ENCODE data around the gene RAB4B. TPM values are rescaled to one million over a fixed set of nuclear protein-coding genes. Genes with fewer than 3 reads are reported as not detected.

RAB4B gene, protein sequence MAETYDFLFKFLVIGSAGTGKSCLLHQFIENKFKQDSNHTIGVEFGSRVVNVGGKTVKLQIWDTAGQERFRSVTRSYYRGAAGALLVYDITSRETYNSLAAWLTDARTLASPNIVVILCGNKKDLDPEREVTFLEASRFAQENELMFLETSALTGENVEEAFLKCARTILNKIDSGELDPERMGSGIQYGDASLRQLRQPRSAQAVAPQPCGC
- 10.0 and 12.9 TPM in 2 replicates for total RNA-seq

DNA sequence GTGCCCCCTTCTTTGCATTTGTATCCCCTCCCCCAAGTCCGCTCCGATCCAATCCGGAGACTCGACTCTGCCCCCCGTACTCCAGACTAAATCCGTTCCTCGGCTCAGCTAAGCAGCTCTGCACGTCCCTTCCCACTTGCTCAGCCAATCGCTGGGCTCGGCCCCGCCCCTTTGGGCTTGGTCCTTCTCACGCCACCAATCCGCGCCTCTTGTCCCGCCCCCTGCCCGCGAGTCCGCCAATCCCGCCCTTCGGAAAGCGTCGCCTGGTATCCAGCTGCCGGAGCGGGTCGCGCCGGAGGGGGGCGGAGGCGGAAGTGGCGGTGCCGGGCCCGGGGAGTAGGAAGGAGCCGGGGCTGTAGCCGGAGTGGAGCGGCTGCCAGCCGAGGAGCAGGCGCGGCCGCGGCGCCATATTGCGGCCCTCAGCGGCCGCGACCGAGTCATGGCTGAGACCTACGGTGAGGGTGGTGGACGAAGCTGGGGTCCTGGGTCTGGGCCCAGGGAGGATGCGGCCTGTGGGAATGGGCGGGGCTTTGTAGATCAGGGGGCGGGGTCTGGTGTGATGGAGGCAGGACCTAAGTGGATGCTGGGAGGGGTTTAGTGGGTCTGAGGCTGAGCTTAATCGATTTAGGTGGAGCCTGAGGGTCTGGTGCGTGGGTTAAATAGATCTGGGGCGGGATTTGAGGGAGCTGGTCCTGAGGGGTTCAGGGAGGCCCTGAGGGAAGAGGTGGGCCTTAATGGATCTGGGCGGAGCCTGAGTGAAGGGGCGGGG, at the start of gene RAB4B:
RAB4B (plus strand) TSS at position 311 of the 769 bp plus-strand sequence; CDS start at position 440, 129 bp downstream.

DNA sequence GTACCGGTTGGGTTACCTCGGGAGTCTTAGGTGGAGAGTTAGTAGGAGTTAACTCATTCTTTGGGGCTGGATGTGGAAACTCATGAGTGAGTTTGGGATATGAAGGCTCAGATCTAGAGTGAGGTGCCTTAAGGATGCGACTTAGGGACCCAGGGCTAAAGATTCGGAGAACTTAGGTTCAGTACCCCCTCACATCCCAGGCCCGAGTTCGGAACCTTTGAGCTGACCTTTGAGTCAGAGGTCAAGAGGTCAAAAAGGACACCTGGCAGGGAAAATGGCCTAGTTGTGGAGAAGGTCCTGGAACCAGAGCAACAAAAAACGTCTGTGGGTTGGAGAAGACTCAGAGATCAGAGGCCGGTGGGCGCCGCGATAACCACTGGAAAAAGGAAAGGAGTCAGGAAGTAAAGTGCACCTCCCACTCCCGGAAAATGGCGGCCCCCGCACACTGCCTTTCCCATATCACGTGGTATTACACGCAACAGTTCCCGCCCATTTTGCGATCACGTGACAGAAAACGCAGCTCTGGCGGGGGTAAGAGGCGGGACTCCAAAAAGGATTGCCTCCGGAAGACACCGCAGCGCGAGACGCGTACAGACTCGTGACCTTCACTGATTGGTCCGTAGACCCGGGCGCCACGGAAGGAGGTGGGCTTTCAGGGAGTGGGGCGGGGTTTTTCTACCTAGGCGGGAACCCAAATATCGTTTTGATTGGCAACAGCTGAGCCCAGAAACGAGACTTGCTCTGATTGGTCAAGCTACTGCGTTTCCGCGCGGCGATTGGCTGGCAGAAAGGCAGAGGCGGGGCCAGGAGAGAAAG, 27.8 kb upstream of the RAB4B start, which contains the start of gene ACTMAP:
ACTMAP (minus strand) TSS at position 420 of the 816 bp plus-strand sequence. CDS start 674 bp downstream, outside the sequence.

DNA sequence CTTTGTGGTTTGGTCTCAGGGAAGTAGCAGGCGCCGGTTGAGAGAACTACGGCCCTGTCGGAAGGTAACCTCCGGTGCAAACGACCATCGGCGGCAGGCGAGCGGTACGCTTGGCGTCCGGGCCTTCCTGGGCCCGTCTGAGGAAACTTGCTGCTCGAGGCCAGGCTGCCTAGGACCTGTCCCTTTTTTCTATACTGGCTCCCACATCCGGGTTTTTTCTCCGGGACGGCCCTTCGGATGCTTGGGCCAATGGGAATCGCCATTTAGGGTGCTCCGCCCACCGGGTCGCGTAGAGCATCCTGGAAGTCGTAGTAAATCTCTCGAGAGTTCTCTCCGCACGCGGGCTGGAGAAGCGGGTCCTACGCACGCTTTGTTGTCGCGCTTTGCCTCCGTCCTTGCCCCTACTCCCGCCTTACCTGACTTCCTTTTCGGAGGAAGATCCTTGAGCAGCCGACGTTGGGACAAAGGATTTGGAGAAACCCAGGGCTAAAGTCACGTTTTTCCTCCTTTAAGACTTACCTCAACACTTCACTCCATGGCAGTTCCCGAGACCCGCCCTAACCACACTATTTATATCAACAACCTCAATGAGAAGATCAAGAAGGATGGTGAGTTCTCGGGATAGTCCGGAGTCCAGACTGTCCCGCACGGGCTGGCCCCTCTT, 27.0 kb upstream of the RAB4B start, which contains the start of gene SNRPA:
SNRPA (plus strand) TSS at position 330 of the 664 bp plus-strand sequence; CDS start at position 536, 206 bp downstream.

DNA sequence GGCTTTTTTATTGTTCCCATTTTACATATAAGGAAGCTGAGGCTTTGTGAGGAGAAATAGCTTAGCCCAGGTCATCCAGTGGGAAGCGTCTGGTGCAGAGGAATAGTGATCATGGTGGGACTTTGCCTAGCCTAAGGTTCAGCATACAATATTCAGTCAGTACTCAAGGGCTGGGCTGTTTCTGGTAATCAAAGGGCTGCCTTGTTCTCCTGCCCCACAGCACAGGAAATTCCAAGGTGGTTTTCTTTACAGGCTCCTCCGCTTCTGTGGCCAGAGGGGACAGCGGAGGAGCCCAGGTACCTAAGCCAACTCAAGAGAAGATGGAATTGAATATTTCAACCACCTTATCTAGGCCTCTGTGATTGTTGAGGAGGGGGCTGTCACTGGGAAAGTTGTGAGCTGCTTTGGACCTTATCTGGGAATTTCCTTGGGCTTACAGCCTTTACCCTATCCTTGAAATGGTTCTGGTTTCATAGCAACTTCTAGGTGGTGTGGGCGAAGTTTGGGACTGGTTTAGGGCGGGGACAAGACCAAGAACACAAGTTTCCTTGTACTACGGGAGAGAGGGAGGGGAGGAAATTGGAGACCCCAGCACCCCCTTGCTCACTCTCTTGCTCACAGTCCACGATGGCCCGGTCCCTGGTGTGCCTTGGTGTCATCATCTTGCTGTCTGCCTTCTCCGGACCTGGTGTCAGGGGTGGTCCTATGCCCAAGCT, 3.0 kb upstream of the RAB4B start, which contains the start of gene MIA:
MIA (plus strand) TSS at position 606 of the 716 bp plus-strand sequence; CDS start at position 628, 22 bp downstream.

DNA sequence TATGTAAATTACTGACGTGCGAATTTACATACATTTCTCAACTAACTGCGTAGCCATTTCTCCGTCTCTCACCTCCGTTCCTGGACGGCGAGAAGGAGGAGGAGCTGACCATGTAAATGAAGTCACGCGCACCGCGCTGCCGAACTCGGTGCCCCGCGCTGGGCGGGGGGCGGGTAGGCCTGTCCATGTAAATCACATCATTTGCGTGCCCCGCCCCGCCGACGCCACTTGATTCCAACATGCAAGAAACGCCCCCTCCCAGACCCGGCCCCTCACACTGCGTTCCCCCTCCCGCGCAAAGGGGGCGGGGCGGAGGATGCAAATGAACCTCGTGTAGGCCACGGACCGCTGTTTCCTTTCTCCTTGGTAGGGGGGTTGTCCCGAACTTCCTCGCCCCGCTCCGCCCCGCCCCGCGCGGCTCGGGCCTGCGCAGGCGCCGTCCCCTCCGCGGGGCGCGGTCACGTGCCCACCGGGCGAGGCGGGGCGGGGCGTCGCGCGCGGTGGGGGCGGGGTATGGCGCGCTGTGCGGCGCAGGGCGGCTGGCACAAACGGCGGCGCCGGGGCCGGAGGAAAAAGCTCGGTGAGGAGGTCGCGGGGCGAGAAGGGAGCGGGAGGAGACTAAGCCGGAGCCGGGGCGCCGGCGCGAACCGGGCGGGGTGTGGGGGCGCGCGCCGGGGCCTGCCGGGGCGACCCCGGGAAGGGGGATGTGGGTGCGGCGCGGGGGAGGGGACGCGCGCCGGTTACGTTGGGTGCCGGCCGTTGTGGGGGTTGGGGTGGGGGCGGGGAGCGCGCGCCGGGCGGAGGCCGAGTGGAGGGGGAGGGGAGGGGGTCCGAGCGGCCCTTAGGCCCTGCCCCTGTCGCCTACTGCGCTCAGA, 20.9 kb downstream of the RAB4B start, which contains the start of gene EGLN2:
EGLN2 (plus strand) TSS at position 509 of the 875 bp plus-strand sequence. CDS start 1,382 bp downstream, outside the sequence.

Other genes starting within 250 kb of the RAB4B start
- 15.1 and 23.1 TPM in 2 replicates for gene SHKBP1, start 201.4 kb upstream of the RAB4B start, total RNA-seq
- gene LTBP4, start 176.9 kb upstream of the RAB4B start, total RNA-seq: 20.7 and 36.0 TPM in 2 replicates
- gene NUMBL, start 87.6 kb upstream of the RAB4B start, total RNA-seq: 30.7 and 45.9 TPM in 2 replicates
- gene COQ8B, start 61.4 kb upstream of the RAB4B start, total RNA-seq: 29.0 and 37.1 TPM in 2 replicates
- gene ITPKC, start 61.1 kb upstream of the RAB4B start, total RNA-seq: 10.0 and 17.3 TPM in 2 replicates
- gene ACTMAP, start 27.8 kb upstream of the RAB4B start, total RNA-seq: 0.98 and 1.1 TPM in 2 replicates
- gene SNRPA, start 27.0 kb upstream of the RAB4B start, total RNA-seq: 42.3 and 62.4 TPM in 2 replicates
- 0.37 TPM in 1 of 2 replicates, not detected in the other for gene MIA, start 2.7 kb upstream of the RAB4B start, total RNA-seq
- 72.0 and 73.5 TPM in 2 replicates for gene EGLN2, start 20.9 kb downstream of the RAB4B start, total RNA-seq
- gene CYP2A6, start 72.2 kb downstream of the RAB4B start, total RNA-seq: not detected in 2 replicates
- not detected in 2 replicates for gene CYP2A7, start 104.0 kb downstream of the RAB4B start, total RNA-seq
- gene CYP2B6, start 213.0 kb downstream of the RAB4B start, total RNA-seq: not detected in 2 replicates

Data from subcutaneous preadipocyte (primary cell).